Measurements from ENCODE around the gene DBNDD1.
"Not testable (repeated sequence)": the region's sequence is repeated elsewhere in the genome, so short reads cannot be mapped to it uniquely, and the experiment has no call there.

Gene DBNDD1

GRCh38 chr16:89986600-89986999 is 32.7 kb downstream of the DBNDD1 start:
- DNase-seq = no peak

GRCh38 chr16:89985219-89985618 is 34.0 kb downstream of the DBNDD1 start:
- no peak for DNase-seq

- DNase-seq = no peak
These were observed 35.0 kb downstream of the DBNDD1 start for GRCh38 chr16:89984216-89984615.

GRCh38 chr16:89983536-89983935 is 35.7 kb downstream of the DBNDD1 start:
- no peak for DNase-seq

- no peak for DNase-seq
These were observed 36.9 kb downstream of the DBNDD1 start for GRCh38 chr16:89982318-89982717.

GRCh38 chr16:89981414-89981813 is 37.8 kb downstream of the DBNDD1 start:
- no peak for DNase-seq

- DNase-seq = no peak
These were observed 44.4 kb downstream of the DBNDD1 start for GRCh38 chr16:89974870-89975269.

- no peak for DNase-seq
These were observed 45.5 kb downstream of the DBNDD1 start for GRCh38 chr16:89973654-89974335.

GRCh38 chr16:89973235-89973634 is 46.0 kb downstream of the DBNDD1 start:
- DNase-seq = no peak

GRCh38 chr16:89972244-89973234 is 46.7 kb downstream of the DBNDD1 start:
- DNase-seq = peak; percentile 87

GRCh38 chr16:89971495-89972243 is 47.6 kb downstream of the DBNDD1 start:
- DNase-seq = peak; percentile 18

- no peak for DNase-seq
These were observed 49.4 kb downstream of the DBNDD1 start for GRCh38 chr16:89969741-89970410.

GRCh38 chr16:89968074-89968473 is 51.2 kb downstream of the DBNDD1 start:
- not testable (repeated sequence) for DNase-seq

- not testable (repeated sequence) for DNase-seq
These were observed 51.8 kb downstream of the DBNDD1 start for GRCh38 chr16:89967436-89967835.

- no peak for DNase-seq
These were observed 52.5 kb downstream of the DBNDD1 start for GRCh38 chr16:89966756-89967155.

GRCh38 chr16:89965447-89966225 is 53.6 kb downstream of the DBNDD1 start:
- no peak for DNase-seq

- DNase-seq = no peak
These were observed 55.1 kb downstream of the DBNDD1 start for GRCh38 chr16:89964201-89964600.

GRCh38 chr16:89962754-89963498 is 56.3 kb downstream of the DBNDD1 start:
- DNase-seq = no peak

- no peak for DNase-seq
These were observed 57.3 kb downstream of the DBNDD1 start for GRCh38 chr16:89961920-89962319.

GRCh38 chr16:89960966-89961365 is 58.3 kb downstream of the DBNDD1 start:
- DNase-seq = no peak

- no peak for DNase-seq
These were observed 60.7 kb downstream of the DBNDD1 start for GRCh38 chr16:89958596-89958995.

Data from SHP77 treated with DMSO at 0.1 percent for 48 hours (cell line).